HepG2 (cell line): ENCODE results near the gene SERINC4. TPM values are rescaled to one million over a fixed set of nuclear protein-coding genes. Genes with fewer than 3 reads are reported as not detected.

ENCODE experiments used
- GABPB1 ChIP-seq: IDR thresholded peaks from 2 replicates; pipeline ENCODE4 v1.6.1; 2016; ENCODE audit warnings: mild to moderate bottlenecking, missing genetic modification reagents, moderate library complexity, missing compliant biosample characterization
- GATAD1 ChIP-seq: IDR thresholded peaks from 2 replicates; pipeline ENCODE4 v1.6.1; 2016; ENCODE audit warnings: missing genetic modification reagents, missing compliant biosample characterization
- GFI1 ChIP-seq: sonication (generic); formaldehyde crosslinking; IDR thresholded peaks from 2 replicates; pipeline ENCODE4 v1.5.0; 2020; ENCODE audit warnings: missing genetic modification reagents, mild to moderate bottlenecking, borderline replicate concordance
- GTF2F1 ChIP-seq: fragments of 150-350 bp; IDR thresholded peaks from 2 replicates; pipeline ENCODE4 v1.6.1; 2014; ENCODE audit warnings: low read length
- HES4 ChIP-seq: sonication (generic); formaldehyde crosslinking; IDR thresholded peaks from 2 replicates; pipeline ENCODE4 v1.9.0; 2021; ENCODE audit warnings: mild to moderate bottlenecking, missing genetic modification reagents, borderline replicate concordance
- HNRNPL ChIP-seq: fragments of 200-400 bp; formaldehyde crosslinking; IDR thresholded peaks from 2 replicates; pipeline ENCODE4 v1.6.1; 2017; ENCODE audit warnings: mild to moderate bottlenecking, low read depth, low read length
- LCORL ChIP-seq, 2 experiments: fragments of 450-650 bp in 1 of 2; sonication (generic) in 1 of 2; formaldehyde crosslinking in 1 of 2; IDR thresholded peaks; 2 replicates each; pipeline versions ENCODE4 v1.5.0 to v1.6.1; 2017 to 2020; ENCODE audit warnings: antibody characterized with exemption in 1 of 2, missing genetic modification reagents in 1 of 2
- MIXL1 ChIP-seq: IDR thresholded peaks from 2 replicates; pipeline ENCODE4 v1.6.1; 2016
- MTF1 ChIP-seq: sonication (generic); formaldehyde crosslinking; IDR thresholded peaks from 2 replicates; pipeline ENCODE4 v1.5.0; 2020; ENCODE audit warnings: missing genetic modification reagents
- PAF1 ChIP-seq: IDR thresholded peaks from 2 replicates; pipeline ENCODE4 v1.6.1; 2016; ENCODE audit warnings: missing genetic modification reagents, missing compliant biosample characterization
- SP140L ChIP-seq: sonication (generic); formaldehyde crosslinking; IDR thresholded peaks from 2 replicates; pipeline ENCODE4 v1.4.0; 2020; ENCODE audit warnings: missing genetic modification reagents, borderline replicate concordance
- TP53 ChIP-seq: sonication (generic); formaldehyde crosslinking; conservative IDR thresholded peaks from 2 replicates; pipeline ENCODE4 v1.4.0; 2020; ENCODE audit warnings: missing genetic modification reagents
- YEATS2 ChIP-seq: sonication (generic); formaldehyde crosslinking; IDR thresholded peaks from 2 replicates; pipeline ENCODE4 v1.4.0; 2020; ENCODE audit warnings: missing genetic modification reagents, borderline replicate concordance
- ZFP90 ChIP-seq: sonication (generic); formaldehyde crosslinking; IDR thresholded peaks from 2 replicates; pipeline ENCODE4 v1.8.0; 2022; ENCODE audit warnings: missing genetic modification reagents, mild to moderate bottlenecking, inconsistent platforms, borderline replicate concordance
- ZFX ChIP-seq: sonication (generic); formaldehyde crosslinking; IDR thresholded peaks from 2 replicates; pipeline ENCODE4 v1.4.0; 2020; ENCODE audit warnings: mild to moderate bottlenecking, low read depth, missing genetic modification reagents, moderate library complexity
- ZNF3 ChIP-seq: IDR thresholded peaks from 2 replicates; pipeline ENCODE4 v1.7.0; 2017; ENCODE audit warnings: inconsistent platforms
- ZNF441 ChIP-seq: sonication (generic); formaldehyde crosslinking; IDR thresholded peaks from 2 replicates; pipeline ENCODE4 v1.7.0; 2021; ENCODE audit warnings: missing genetic modification reagents, borderline replicate concordance
- ZSCAN25 ChIP-seq: sonication (generic); formaldehyde crosslinking; IDR thresholded peaks from 2 replicates; pipeline ENCODE4 v1.8.0; 2022; ENCODE audit warnings: mild to moderate bottlenecking, missing genetic modification reagents
- polyA plus RNA-seq, 8 experiments: library from polyadenylated mRNA; depleted of rRNA in 3 of 8; stranded (reverse) in 7 of 8; unstranded in 1 of 8; fragments of >200 nt; fragmentation: Illumina TruSeq in 4 of 8; extraction: Trizol in 4 of 8; gene quantifications; 2 replicates each; pipeline versions ENCODE4 v1.2.1 to v1.2.3, GENCODE V29; 2011 to 2016; ENCODE audit warnings: low read depth in 4 of 8, missing spikeins in 1 of 8, mixed read lengths in 1 of 8; ENCODE audit not compliant: insufficient read depth in 1 of 8
- total RNA-seq, 5 experiments: library from RNA; depleted of rRNA; stranded (reverse); fragments of >200 nt; fragmentation: Illumina TruSeq; extraction: Trizol; gene quantifications; 2 replicates each; pipeline ENCODE4 v1.2.3, GENCODE V29; 2016; ENCODE audit warnings: low read depth in 1 of 5
- TF ChIP-seq, protein P1 (sequence below): sonication (generic); formaldehyde crosslinking; IDR thresholded peaks from 2 replicates; pipeline ENCODE4 v1.5.1; 2020; ENCODE audit warnings: missing genetic modification reagents, mild to moderate bottlenecking, borderline replicate concordance
- TF ChIP-seq, protein P2 (sequence below): sonication (generic); formaldehyde crosslinking; IDR thresholded peaks from 2 replicates; pipeline ENCODE4 v1.5.0; 2020; ENCODE audit warnings: missing genetic modification reagents, mild to moderate bottlenecking, borderline replicate concordance
- TF ChIP-seq, protein P3 (sequence below): sonication (generic); formaldehyde crosslinking; IDR thresholded peaks from 2 replicates; pipeline ENCODE4 v1.4.0; 2020; ENCODE audit warnings: mild to moderate bottlenecking, missing genetic modification reagents

SERINC4 gene
- total and polyA plus RNA-seq, 2 of the 13 experiments (the other 11 are each of a cell fraction or from before 2014, with no cell fraction given) = not detected

DNA sequence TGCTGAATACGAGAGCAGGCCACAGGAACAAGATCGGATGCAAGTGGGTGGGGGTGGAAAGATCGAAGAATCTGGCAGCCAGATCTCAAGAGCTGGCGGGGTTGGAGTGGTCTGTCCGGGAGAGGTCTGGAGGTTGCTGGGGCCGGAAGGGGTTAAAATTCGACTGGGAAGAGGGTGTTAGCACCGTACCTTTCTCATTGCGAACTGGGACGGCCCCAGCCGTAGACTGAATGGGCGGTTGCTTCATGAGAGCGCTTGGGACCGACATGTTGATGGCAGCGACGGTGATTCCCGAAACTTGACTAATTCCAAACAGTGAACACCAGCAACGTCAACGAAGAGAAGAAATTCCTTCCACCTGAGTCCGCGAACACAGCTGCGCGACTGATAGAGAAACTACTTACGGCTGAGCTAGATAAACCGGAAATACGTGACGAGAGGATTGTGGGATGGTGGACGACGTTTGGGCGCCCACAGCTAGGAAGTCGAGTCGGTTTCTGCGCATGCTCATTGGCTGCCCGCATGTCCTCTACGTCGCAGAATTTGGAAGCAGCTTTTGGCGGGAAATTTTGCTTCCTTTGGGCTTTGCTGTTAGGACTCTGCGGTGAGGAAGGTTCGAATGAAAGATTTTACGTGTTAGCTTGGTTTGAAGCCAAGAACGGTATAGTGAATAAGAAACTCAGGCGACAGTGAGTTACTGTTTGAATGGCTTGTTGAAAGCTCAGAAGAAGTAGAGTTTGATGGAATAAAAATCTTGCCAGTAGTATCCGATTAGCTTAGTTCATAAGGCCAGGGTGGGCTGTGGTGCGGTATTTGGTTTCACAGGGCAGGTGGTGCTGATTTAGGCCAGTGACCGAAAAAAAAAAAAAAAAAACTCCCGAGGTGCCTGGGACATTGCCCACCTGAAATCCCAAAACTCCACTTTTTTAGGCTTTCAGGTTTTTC lies 24.6 kb upstream of the SERINC4 start, which contains the start of gene MFAP1 (continued):
- TF ChIP-seq TP53 (no peak), ZSCAN25 (no peak), PAF1 (no peak), ZFP90 (peak; percentile 45; the same call in 1 of the 2 replicates), HNRNPL (no peak), YEATS2 (CRISPR knock-in tag) (peak; percentile 92; the same call in 1 of the 2 replicates), GABPB1 (peak; percentile 95), HES4 (CRISPR knock-in tag) (0 out of 2 replicates have a peak, but pooled peaks have one; percentile 28), ZFX (CRISPR knock-in tag) (peak; percentile 80; the same call in 1 of the 2 replicates), ZNF441 (CRISPR knock-in tag) (peak; percentile 61; the same call in 1 of the 2 replicates), SP140L (CRISPR knock-in tag) (no peak; the same call in 1 of the 2 replicates), GFI1 (CRISPR knock-in tag) (no peak), MIXL1 (peak; percentile 68; the same call in 1 of the 2 replicates), GTF2F1 (no peak), LCORL (IDR thresholded peaks at IDR 0.05) (no peak), LCORL (CRISPR knock-in tag; IDR thresholded peaks at IDR 0.05) (no peak; the same call in 1 of the 2 replicates), ZNF3 (no peak), GATAD1 (CRISPR knock-in tag) (peak; percentile 96), MTF1 (no peak)
- TF ChIP-seq, protein P1, sequence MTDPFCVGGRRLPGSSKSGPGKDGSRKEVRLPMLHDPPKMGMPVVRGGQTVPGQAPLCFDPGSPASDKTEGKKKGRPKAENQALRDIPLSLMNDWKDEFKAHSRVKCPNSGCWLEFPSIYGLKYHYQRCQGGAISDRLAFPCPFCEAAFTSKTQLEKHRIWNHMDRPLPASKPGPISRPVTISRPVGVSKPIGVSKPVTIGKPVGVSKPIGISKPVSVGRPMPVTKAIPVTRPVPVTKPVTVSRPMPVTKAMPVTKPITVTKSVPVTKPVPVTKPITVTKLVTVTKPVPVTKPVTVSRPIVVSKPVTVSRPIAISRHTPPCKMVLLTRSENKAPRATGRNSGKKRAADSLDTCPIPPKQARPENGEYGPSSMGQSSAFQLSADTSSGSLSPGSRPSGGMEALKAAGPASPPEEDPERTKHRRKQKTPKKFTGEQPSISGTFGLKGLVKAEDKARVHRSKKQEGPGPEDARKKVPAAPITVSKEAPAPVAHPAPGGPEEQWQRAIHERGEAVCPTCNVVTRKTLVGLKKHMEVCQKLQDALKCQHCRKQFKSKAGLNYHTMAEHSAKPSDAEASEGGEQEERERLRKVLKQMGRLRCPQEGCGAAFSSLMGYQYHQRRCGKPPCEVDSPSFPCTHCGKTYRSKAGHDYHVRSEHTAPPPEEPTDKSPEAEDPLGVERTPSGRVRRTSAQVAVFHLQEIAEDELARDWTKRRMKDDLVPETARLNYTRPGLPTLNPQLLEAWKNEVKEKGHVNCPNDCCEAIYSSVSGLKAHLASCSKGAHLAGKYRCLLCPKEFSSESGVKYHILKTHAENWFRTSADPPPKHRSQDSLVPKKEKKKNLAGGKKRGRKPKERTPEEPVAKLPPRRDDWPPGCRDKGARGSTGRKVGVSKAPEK (CRISPR knock-in tag) = peak; percentile 32; the same call in 1 of the 2 replicates
- TF ChIP-seq, protein P2, sequence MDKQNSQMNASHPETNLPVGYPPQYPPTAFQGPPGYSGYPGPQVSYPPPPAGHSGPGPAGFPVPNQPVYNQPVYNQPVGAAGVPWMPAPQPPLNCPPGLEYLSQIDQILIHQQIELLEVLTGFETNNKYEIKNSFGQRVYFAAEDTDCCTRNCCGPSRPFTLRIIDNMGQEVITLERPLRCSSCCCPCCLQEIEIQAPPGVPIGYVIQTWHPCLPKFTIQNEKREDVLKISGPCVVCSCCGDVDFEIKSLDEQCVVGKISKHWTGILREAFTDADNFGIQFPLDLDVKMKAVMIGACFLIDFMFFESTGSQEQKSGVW (CRISPR knock-in tag) = no peak
- TF ChIP-seq, protein P3, sequence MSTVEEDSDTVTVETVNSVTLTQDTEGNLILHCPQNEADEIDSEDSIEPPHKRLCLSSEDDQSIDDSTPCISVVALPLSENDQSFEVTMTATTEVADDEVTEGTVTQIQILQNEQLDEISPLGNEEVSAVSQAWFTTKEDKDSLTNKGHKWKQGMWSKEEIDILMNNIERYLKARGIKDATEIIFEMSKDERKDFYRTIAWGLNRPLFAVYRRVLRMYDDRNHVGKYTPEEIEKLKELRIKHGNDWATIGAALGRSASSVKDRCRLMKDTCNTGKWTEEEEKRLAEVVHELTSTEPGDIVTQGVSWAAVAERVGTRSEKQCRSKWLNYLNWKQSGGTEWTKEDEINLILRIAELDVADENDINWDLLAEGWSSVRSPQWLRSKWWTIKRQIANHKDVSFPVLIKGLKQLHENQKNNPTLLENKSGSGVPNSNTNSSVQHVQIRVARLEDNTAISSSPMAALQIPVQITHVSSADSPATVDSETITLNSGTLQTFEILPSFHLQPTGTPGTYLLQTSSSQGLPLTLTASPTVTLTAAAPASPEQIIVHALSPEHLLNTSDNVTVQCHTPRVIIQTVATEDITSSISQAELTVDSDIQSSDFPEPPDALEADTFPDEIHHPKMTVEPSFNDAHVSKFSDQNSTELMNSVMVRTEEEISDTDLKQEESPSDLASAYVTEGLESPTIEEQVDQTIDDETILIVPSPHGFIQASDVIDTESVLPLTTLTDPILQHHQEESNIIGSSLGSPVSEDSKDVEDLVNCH = no peak
